ENCODE results near the gene TLR9.

Gene TLR9

GRCh38 chr3:52247409-52248164, 22.1 kb upstream of the TLR9 start:
- no peak for DNase-seq

GRCh38 chr3:52246728-52247408, 21.4 kb upstream of the TLR9 start:
- DNase-seq = no peak

DNA sequence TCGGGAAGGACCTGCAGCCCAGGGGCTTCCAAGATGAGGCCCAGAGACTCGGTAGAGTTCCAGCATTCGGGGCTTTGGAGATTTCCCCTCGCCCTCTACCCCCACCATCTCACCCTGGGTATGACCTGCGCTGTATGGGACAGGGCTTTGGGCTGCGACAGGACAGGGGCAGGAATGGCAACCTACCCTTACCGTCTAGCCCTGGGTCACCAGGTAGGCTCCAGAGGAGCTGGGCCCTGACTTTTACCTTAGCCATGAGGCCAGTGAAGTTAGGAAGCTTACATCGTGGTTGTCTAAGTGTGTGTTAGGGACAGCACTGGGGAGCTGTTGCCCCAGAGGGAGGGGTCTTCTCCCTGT, 20.8 kb upstream of the TLR9 start:
- DNase-seq = no peak

GRCh38 chr3:52245322-52246263, 20.1 kb upstream of the TLR9 start, which contains the start of gene PPM1M:
Gene PPM1M (plus strand): TSS chr3:52245759. CDS start chr3:52245825, 66 bp downstream.
- DNase-seq = peak; percentile 10

- peak; percentile 19 for DNase-seq
These were observed 18.6 kb upstream of the TLR9 start for GRCh38 chr3:52243791-52244628.

DNA sequence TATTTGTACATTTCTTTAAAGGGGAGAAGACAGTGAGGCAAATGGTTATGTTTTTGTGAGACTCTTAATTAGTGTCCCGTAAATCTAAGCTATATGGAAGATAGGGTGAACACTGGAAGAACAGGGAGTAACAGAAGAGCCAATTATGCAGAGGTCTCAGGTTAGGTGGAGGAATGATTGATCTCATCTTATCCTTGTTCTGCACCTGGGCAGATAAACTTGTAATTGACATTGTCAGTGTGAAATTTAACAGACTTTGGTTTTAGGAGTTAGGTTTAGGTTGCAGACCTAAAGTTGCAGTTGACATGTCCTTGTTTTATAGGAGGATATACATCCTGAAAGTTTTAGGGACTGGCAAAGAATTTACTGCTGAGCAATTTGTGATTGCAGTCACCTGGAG, 16.6 kb upstream of the TLR9 start:
- no peak for DNase-seq

- DNase-seq = no peak
These were observed 15.5 kb upstream of the TLR9 start for GRCh38 chr3:52240886-52241370.

DNA sequence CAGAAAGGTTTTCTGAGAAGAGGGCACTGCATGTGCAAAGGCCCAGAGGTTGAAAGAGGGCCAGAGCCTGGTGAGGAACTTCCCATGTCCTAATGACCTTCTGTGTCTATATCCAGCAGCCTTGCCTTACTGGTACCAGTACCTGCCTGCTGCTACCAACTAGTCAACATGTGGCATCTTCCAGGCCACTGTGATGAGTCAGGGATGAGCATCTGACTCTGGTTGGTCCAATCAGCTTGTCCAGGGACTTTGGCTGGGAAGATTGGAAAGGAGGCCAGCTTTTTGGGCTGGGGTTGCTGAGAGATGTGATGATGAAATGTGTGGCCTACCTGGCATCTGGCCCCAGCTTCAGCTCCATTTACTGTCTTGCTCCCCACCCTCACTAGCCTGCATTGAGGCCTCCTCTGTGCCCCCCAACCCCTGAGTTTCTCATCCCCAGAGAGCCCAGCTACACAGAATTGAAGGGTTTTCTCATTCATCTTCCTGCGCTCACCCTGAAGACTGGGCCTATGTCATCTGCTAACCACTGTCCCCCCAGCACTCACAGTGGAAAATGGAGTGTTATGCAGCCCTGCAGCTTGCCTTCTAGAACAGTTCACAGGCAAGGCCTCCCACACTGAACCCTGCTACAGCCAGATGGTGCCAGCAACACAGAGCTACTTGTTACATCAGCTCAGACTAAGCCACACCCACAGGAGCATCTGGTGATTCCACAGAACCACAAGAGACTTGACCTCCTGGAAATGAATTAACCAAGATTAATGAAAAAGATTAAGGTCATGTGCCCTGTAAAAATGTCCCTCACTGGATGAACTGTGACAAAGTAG, 14.8 kb upstream of the TLR9 start:
- peak; percentile 68 for DNase-seq

DNA sequence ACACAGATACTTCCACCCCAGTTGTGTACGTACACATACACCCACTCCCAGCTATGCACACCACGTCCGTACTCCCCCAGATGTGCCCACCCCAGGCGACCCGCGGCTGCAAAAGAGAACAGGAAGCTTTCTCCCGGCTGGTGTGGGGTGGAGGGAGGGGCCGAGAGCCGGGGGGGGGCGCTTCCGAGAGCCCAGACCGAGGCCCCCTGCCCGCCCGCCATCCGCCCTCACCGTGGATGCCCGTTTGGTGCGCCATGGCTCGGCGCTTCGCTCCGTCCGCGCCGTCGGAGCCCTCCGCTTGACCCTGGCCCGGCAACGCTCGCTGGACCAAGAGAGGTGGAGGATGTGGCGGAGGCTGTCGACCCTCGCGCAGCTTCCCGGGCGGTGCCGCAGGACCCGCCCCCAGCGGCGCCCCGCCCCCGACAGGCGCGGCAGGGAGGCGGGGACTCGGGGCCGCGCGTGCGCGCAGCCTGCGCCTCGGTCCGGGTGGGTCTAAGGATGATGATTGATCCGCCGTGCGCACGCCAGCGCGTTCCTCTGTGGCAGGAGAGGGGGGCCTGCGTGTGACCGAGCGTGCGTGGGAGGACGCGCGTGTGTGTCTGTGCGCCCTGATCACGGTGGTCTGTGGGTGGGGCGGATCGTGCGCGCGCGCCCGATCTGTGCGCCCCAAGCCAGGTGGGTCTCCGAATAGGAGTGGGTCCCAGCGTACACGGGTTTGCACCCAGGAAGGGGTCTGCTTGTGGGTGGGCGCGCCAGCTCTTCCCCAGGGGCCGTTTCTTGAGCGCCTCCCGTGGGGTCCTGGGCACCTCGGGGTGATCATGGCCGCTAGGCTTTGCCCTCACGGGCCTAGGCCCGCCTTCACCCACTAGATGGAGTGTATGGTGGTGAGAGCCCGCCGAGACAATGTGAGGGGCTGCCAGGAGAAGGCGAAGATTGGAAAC, 13.6 kb upstream of the TLR9 start, which contains the start of gene TWF2:
TSS of gene TWF2 (minus strand) at position 398 of the 941 bp plus-strand sequence. CDS start at position 256, 142 bp downstream.
- DNase-seq = peak; percentile 68

DNA sequence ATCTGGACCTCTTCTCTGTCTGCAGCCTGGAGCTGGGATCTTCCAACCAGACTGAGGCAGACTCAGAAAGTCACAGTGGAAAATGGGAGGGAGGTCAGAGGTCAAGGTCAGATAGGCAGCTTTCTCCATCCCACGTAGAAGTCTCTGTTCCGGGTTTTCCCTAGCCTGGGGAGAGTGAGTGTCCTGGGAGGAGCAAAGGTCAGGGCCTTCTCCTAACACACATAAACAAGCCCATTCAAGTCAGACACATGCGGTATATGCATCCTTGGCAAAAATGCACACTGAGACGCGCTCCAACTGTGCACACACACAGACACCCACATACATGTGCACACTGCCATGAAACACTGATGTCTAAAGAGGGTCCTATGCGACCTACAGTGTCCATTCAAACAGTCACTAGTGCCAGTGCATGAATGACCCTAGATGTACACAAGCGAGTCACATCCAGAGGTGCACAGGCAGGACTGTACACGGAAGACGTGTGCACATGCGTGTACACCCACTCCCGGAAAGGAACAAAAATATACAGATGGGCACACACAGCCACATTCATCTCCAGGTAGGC, 12.8 kb upstream of the TLR9 start:
- no peak for DNase-seq

GRCh38 chr3:52237657-52238172, 12.3 kb upstream of the TLR9 start:
- DNase-seq = peak; percentile 72

GRCh38 chr3:52237006-52237656, 11.7 kb upstream of the TLR9 start:
- no peak for DNase-seq

DNA sequence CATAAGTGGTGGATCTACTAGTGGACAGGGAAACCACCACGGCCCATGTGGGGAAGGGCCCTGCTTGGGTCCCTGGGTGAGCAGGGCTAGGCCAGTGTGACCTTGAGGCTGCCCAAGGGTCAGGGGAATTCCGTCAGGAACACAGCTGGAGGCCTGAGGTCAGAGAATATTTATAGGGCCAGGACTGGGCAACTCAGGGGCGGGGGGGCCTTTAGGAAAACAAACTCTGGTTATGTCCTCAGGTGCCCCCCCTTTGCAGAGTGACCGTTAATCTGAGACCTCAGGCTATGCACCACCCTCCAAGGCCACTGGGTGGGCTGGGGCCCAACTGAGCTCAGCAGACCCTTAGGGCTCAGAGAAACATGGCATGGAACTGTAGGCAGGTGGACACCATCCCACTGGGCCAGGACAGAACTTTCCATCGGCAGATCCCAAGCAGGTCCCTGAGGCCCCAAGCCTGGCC, 11.0 kb upstream of the TLR9 start:
- DNase-seq = no peak

DNA sequence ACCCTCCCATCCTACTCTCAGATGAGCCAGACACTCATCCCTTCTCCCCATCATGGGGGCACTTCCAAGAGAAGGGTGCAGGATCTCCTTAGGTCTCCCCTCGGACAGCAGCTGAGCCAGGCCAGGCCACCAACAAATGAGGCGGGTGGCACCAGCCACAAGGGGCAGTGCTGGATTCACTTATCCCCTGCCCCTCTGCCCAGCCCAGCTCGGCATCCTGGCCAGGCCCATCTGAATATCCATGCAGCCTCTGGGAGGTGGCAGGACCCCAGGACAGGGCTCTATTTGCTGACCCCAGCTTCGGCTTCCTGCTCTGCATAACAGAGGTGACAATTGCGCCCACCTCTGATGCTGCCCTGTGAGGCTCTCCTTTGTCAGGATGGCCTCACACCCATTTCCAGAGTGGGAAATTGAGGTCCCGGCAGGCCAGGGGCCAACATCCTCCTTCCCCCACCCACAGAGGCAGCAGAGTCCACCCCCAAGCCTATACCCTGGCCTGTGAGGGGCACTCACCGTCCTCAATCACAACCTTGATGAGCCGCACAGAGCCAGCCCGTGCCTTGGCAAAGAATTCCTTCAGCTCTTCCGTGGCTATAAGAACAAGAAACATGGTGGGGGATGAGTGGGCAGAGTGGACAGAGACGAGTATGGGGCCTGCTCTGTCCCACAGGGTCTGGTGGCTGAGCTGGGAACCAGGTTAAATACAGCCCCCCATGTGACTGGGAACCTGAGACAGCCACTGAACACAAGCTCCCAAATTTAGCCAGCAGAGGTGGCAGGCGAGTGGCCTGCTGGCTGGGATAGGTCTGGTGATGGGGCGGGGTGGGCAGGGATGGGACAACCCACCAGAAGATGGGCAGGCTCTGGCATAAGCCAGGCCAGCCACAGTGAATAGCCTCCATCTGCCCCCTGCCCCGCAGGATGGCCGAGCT, 9.3 kb upstream of the TLR9 start:
- no peak for DNase-seq

DNA sequence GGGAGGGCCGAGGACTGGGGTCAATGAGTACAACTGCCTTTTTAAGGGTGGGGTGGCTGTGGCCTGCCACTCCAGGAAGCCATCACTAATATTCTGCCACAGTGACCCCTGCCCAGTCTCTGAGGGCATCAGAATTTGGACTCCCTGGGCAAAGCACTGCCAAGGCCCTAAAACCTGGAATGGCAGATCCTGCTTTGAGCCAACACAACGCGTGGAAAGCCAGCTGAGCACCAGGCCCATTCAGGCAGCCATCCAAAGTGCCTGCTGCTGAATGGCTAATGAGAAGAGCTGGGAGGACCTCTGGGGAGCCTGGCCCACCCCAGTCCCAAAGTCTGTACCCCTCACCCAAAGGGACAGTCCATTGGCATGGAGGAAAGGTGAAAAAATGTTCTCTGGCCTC, 8.5 kb upstream of the TLR9 start:
- DNase-seq = peak; percentile 59

DNA sequence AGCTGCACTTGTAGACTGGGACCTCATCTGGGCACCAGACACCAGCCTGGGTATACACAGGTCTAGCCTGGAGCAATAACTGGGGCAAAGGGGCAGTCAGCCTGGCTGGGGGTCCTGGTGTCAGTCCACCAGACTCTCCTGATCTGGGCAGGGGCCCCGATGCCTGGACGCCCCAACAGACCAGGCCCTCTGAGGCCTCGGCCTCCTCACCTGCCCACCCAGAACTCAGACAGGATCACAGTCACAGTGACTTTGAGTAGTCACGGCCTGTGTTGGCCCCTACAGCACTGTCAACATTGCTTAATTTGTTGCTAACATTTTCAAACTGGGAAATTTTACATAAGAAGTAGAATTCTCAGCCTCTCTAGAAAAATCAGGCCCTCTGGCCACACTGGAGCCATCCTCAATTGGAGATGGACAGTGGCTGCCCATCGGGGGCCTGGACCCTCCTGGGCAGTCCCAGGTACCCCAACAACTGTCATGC, 7.7 kb upstream of the TLR9 start:
- DNase-seq = no peak

All from midbrain (tissue), 1 donor.